ENCODE data around the gene POMZP3. TPM values are rescaled to one million over a fixed set of nuclear protein-coding genes. Genes with fewer than 3 reads are reported as not detected.
"Not testable (repeated sequence)": the region's sequence is repeated elsewhere in the genome, so short reads cannot be mapped to it uniquely, and the experiment has no call there.

POMZP3 gene
- 3.5 and 4.8 TPM in 2 replicates for total RNA-seq

DNA sequence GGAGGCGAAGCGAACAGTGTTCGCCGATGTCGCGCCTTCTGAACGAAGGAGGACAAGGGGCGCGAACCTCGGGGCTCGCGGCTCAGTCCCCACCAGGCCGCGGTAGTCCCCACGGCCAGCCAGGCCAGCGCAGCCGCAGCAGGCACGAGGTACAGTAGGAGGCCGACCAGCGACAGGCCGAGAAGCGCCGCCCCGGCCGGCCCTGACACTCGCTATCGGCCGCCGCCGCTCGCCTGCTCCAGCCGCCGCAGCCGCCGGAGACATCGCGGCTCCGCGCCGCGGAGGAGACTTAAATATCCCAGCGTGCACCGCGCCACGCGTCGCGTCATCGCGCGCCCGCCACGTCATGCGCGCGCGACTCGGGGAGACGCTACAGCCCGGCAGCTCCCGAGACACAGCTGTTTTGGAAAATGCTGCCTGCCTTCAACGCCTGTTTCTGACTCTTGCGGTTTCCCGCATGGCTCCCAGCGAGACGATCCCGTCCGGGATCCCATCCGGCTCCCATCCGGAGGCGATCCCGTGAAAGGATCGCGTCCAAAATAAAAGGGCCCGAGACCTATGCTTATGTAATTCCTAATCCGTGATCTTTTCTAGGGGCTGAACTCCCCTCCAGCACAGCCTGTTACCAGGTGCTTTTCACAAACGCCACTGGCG, at the start of gene POMZP3:
Gene POMZP3, minus strand, starts transcription at position 291 of the 654 bp plus-strand sequence. CDS start 1,215 bp downstream, outside the sequence.
- peak within 1 kb of the TSS; percentile 66 for H3K4me3 ChIP-seq (ENCODE audit: low read depth, low read length)
- peak; percentile 44 for DNase-seq (ENCODE audit: low read depth)

DNA sequence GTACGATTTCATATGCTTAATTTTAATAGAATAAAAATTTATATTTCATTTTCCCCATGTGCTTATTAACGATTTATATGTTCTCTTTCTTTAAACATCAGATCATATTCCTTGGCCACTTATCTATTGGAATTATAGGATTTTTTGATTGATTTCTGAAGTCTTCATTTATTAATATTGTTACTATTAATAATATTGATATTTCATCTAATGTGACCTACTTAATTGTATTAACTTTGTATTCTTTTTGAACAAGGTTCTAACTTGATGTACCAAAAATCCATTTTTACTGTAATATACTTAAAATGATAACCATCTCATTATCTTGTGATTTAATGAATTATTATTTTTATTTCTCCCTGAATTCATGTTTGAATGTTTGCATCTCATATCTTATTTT, 48.7 kb upstream of the POMZP3 start:
- not testable (repeated sequence) for H3K4me3 ChIP-seq (ENCODE audit: low read depth, low read length); DNase-seq (ENCODE audit: low read depth)

DNA sequence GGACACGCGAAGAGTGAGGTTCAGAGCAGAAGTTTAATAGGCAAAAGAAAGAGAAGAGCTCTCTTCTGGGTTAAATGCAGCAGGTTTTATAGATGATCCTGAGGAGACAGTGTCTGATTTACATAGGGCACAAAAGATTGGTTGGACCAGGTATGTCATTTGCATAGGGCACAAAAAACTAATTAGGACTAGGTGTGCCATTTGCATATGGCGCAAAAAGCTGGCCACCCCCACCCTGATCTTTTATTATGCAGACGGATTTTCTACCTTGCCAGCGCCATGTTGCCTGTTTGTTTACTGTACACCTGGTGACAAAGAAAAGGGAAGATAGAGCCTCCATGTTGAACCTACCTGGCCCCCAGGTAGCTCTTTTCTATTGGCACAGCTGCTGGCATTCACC, 46.3 kb upstream of the POMZP3 start:
- H3K4me3 ChIP-seq (ENCODE audit: low read depth, low read length); DNase-seq (ENCODE audit: low read depth): not testable (repeated sequence)

- not testable (repeated sequence) for H3K4me3 ChIP-seq (ENCODE audit: low read depth, low read length); DNase-seq (ENCODE audit: low read depth)
Observed at GRCh38 chr7:76659212-76659611, 32.1 kb upstream of the POMZP3 start.

DNA sequence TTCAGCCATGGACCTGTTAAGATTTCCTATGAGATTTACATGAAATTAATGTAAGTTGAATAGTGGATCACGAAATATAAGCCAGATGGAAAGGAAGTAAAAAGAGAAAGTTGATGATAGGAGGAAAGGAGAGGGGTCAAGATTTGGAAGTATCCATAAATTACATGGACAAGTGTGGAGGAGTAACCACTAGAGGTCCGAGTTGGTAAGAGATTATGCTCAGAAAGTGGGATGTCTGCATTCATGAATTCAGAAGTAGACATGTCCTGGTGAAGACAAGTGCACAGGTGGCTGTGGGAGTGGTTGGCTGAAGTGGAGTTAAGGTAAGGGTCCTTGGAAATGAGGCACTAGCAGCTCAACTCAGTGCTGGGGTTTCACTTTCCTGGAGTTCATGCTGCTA, 29.3 kb upstream of the POMZP3 start:
- DNase-seq (ENCODE audit: low read depth); H3K4me3 ChIP-seq (ENCODE audit: low read depth, low read length): not testable (repeated sequence)

DNA sequence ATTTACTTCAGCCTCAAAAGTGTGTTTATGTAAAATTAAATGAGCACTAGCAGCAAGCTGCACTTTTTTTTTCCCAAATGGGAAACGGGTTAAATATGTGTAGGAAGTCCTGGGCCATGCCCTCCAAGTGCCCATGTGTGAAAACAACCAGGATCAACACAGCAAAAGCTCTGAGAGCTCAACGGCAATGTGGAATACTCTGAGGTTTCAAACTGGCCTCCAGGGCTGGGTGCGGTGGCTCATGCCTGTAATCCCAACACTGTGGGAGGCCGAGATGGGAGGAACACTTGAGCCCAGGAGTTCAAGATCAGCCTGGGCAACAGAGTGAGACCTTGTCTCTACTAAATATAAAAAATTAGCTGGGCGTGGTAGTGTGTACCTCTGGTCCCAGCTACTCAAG, 15.5 kb upstream of the POMZP3 start:
- H3K4me3 ChIP-seq (ENCODE audit: low read depth, low read length); DNase-seq (ENCODE audit: low read depth): not testable (repeated sequence)

- DNase-seq (ENCODE audit: low read depth), result peak; percentile 3
- not testable (repeated sequence) for H3K4me3 ChIP-seq (ENCODE audit: low read depth, low read length)
- TF ChIP-seq, protein P1, sequence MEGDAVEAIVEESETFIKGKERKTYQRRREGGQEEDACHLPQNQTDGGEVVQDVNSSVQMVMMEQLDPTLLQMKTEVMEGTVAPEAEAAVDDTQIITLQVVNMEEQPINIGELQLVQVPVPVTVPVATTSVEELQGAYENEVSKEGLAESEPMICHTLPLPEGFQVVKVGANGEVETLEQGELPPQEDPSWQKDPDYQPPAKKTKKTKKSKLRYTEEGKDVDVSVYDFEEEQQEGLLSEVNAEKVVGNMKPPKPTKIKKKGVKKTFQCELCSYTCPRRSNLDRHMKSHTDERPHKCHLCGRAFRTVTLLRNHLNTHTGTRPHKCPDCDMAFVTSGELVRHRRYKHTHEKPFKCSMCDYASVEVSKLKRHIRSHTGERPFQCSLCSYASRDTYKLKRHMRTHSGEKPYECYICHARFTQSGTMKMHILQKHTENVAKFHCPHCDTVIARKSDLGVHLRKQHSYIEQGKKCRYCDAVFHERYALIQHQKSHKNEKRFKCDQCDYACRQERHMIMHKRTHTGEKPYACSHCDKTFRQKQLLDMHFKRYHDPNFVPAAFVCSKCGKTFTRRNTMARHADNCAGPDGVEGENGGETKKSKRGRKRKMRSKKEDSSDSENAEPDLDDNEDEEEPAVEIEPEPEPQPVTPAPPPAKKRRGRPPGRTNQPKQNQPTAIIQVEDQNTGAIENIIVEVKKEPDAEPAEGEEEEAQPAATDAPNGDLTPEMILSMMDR (IDR thresholded peaks at IDR 0.05; ENCODE audit: insufficient read depth, low read depth, low read length), result peak; percentile 41
Observed at GRCh38 chr7:76637061-76637691, 10.1 kb upstream of the POMZP3 start.

DNA sequence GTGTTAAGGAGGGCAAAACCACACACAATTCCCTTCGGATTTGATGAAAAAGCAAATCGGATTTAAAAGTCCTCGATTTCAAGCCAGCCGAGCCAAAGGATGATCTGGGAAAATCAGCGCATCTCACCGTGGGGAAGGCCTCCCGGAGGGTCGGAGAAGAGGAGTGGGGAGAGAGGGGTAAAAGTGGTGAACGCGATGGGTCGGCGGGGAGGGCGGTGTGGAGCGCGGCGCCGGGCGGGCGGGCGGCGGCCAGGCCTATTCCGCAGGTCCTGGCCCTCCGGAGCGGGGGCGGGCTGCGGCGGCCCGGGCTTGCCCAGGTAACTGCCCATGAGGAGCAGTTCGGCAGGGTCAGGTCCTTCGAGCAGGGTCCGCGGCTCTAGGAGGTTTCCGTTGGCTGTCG, 498 bp downstream of the POMZP3 start:
- H3K4me3 ChIP-seq (ENCODE audit: low read depth, low read length), result peak overlapping the region; percentile 66
- peak; percentile 5 for DNase-seq (ENCODE audit: low read depth)

GRCh38 chr7:76619439-76620190, 7.5 kb downstream of the POMZP3 start:
- not testable (repeated sequence) for H3K4me3 ChIP-seq (ENCODE audit: low read depth, low read length); DNase-seq (ENCODE audit: low read depth)

GRCh38 chr7:76613783-76614182, 13.3 kb downstream of the POMZP3 start:
- DNase-seq (ENCODE audit: low read depth); H3K4me3 ChIP-seq (ENCODE audit: low read depth, low read length): not testable (repeated sequence)

DNA sequence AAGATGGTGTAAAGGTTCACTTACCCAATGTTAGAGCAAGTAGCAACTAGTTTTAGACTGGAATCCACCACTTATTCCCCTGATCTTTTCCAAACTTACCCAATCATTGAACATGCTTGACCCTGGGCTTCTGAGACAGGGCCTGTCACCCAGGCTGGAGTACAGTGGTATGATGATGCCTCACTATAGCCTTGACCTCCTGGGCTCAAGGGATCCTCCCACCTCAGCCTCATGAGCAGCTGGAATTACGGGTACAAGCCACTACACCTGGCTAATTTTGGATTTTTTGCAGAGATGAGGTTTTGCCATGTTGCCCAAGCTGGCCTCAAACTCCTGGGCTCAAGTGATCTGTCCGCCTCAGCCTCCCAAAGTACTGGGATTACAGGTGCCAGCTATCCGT, 14.8 kb downstream of the POMZP3 start:
- not testable (repeated sequence) for H3K4me3 ChIP-seq (ENCODE audit: low read depth, low read length); DNase-seq (ENCODE audit: low read depth)

GRCh38 chr7:76609864-76610263, 17.2 kb downstream of the POMZP3 start:
- H3K4me3 ChIP-seq (ENCODE audit: low read depth, low read length); DNase-seq (ENCODE audit: low read depth): not testable (repeated sequence)

- DNase-seq (ENCODE audit: low read depth); H3K4me3 ChIP-seq (ENCODE audit: low read depth, low read length): not testable (repeated sequence)
Observed at GRCh38 chr7:76608469-76608868, 18.6 kb downstream of the POMZP3 start.

DNA sequence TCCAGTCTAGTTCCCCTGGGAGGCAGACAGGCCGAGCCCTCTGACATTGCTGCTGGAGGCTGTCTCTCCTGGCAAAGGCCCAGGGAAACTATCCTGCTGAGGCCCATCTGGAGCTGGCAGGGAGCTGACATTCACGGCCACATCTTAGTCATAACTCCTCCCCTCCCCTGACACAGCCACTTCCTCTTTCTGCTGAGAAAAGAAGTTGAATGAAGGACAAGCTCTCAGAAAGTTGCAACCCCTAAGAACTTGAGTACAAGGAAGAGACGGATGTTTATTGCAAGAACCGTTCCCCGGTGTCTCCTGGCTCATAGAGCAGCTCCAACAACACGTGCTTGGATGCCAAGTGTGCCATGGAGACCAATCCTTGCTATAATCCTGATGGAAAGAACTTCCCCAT, 21.1 kb downstream of the POMZP3 start:
- H3K4me3 ChIP-seq (ENCODE audit: low read depth, low read length), result not testable (repeated sequence)
- peak; percentile 91 for DNase-seq (ENCODE audit: low read depth)

DNA sequence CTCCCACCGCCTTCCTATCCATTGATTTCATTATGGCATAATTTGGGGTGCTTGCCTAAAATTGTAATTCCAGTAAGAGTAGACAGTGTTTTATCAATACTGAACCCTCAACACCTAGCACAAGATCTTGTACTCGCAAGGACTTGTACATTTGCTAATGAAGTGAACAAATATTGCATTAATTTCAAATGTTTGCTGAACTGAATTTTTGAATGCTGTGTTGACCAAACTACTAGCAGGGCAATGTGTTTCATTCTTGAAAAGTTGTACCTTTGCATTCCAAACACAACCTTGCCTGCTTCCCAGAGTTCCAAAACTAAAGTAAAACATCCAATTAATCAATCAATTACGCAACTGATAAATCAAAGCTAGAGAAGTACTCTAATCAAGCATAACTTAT, 26.4 kb downstream of the POMZP3 start:
- H3K4me3 ChIP-seq (ENCODE audit: low read depth, low read length); DNase-seq (ENCODE audit: low read depth): not testable (repeated sequence)

DNA sequence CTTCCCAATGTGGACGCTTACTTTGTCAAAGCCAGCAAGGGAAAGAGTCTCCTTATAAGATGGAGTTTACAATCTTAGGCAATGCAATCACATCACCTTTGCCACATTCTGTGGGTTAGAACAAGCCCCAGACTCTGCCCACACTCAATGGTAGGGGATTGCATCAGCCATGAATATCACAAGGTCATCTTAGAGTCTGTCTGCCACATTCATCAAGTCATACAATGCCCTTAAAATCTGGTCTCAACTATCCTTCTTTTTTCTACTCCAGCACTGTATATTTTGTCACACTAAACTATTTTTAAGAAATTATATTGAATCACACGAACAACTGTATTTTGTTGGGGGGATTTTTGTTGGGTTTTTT, 27.0 kb downstream of the POMZP3 start:
- not testable (repeated sequence) for H3K4me3 ChIP-seq (ENCODE audit: low read depth, low read length)

DNA sequence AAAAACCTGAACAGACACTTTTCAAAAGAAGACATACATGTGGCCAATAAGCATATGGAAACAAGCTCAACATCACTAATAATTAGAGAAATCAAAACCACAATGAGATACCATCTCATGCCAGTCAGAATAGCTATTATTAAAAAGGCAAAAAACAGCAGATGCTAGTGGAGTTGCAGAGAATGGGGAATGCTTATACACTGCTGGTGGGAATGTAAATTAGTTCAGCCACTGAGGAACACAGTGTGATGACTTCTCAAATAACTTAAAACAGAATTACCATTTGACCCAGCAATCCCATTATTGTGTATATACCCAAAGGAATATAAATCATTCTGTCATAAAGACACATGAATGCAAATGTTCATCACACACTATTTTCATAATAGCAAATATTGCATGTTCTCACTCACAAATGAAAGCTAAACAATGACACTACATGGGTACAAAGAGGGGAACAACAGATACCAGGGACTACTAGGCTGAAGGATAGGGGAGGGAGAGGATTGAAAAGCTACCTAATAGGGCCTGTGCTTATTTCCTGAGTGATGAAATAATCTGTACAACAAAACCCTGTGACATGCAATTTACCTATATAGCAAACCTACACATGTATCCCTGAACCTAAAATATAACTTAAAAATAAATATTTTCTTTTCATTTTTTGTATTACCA, 28.4 kb downstream of the POMZP3 start:
- DNase-seq (ENCODE audit: low read depth); H3K4me3 ChIP-seq (ENCODE audit: low read depth, low read length): not testable (repeated sequence)

More for the DNA sequence above, 27.0 kb downstream of the POMZP3 start:
- not testable (repeated sequence) for DNase-seq (ENCODE audit: low read depth)

GRCh38 chr7:76597288-76597687, 29.8 kb downstream of the POMZP3 start:
- H3K4me3 ChIP-seq (ENCODE audit: low read depth, low read length); DNase-seq (ENCODE audit: low read depth): not testable (repeated sequence)

Data from fibroblast of villous mesenchyme (primary cell).